ENCODE results near the gene HHAT. TPM values are rescaled to one million over a fixed set of nuclear protein-coding genes. Genes with fewer than 3 reads are reported as not detected.

HHAT gene
- total RNA-seq, 4 donors from 2014 or later: 2.2 to 11.6 (median 7.3) TPM

GRCh38 chr1:210691039-210691610 is 362.4 kb downstream of the HHAT start:
- in situ Hi-C loops (cut with MboI; ENCODE audit: low pct_ligation_motif_present in 1 of 4, low pct_unique_long_range_greater_than_20kb in 1 of 4, low sequenced_read_pairs in 3 of 4) (no loop called here), intact Hi-C loops (cut with DNase I; ENCODE audit: low total_unique reads) (no loop called here)
- DNase-seq: no peak
- Histone ChIP-seq H3K36me3 (no peaks in the 10 kb centered on the region), H3K27ac (no peak overlapping the region), H3K27me3 (no peaks in the 10 kb centered on the region), H3K9me3 (no peaks in the 10 kb centered on the region), H3K4me3 (no peak overlapping the region), H3K4me1 (no peaks in the 10 kb centered on the region)
- TF ChIP-seq POLR2A (IDR thresholded peaks at IDR 0.05) (no peak), EP300 (IDR thresholded peaks at IDR 0.05; ENCODE audit: low read depth) (no peak), POLR2AphosphoS5 (IDR thresholded peaks at IDR 0.05) (no peak)
- TF ChIP-seq, protein P1, sequence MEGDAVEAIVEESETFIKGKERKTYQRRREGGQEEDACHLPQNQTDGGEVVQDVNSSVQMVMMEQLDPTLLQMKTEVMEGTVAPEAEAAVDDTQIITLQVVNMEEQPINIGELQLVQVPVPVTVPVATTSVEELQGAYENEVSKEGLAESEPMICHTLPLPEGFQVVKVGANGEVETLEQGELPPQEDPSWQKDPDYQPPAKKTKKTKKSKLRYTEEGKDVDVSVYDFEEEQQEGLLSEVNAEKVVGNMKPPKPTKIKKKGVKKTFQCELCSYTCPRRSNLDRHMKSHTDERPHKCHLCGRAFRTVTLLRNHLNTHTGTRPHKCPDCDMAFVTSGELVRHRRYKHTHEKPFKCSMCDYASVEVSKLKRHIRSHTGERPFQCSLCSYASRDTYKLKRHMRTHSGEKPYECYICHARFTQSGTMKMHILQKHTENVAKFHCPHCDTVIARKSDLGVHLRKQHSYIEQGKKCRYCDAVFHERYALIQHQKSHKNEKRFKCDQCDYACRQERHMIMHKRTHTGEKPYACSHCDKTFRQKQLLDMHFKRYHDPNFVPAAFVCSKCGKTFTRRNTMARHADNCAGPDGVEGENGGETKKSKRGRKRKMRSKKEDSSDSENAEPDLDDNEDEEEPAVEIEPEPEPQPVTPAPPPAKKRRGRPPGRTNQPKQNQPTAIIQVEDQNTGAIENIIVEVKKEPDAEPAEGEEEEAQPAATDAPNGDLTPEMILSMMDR (IDR thresholded peaks at IDR 0.05): no peak
- 80 to 86% methylated on average over 1 to 6 of the region's 6 CpGs for WGBS, 2 donors (ENCODE audit: low coverage in 1 of 2)

GRCh38 chr1:210692796-210693195 is 364.1 kb downstream of the HHAT start:
- Histone ChIP-seq H3K27ac (no peak overlapping the region), H3K36me3 (no peaks in the 10 kb centered on the region), H3K4me3 (no peak overlapping the region), H3K27me3 (no peaks in the 10 kb centered on the region), H3K9me3 (no peaks in the 10 kb centered on the region), H3K4me1 (no peaks in the 10 kb centered on the region)
- WGBS, 2 donors (ENCODE audit: low coverage in 1 of 2): 51 to 73% methylated on average over 4 to 7 of the region's 7 CpGs
- intact Hi-C loops (cut with DNase I; ENCODE audit: low total_unique reads): no loop called here
- no peak for DNase-seq
- TF ChIP-seq, protein P1 (IDR thresholded peaks at IDR 0.05): no peak
- no peak for TF ChIP-seq POLR2AphosphoS5 (IDR thresholded peaks at IDR 0.05)
- TF ChIP-seq POLR2A (IDR thresholded peaks at IDR 0.05): no peak
- TF ChIP-seq EP300 (IDR thresholded peaks at IDR 0.05; ENCODE audit: low read depth): no peak
- in situ Hi-C loops (cut with MboI; ENCODE audit: low pct_ligation_motif_present in 1 of 4, low pct_unique_long_range_greater_than_20kb in 1 of 4, low sequenced_read_pairs in 3 of 4): no loop called here

GRCh38 chr1:210695026-210695425 is 366.3 kb downstream of the HHAT start:
- in situ Hi-C loops (cut with MboI; ENCODE audit: low pct_ligation_motif_present in 1 of 4, low pct_unique_long_range_greater_than_20kb in 1 of 4, low sequenced_read_pairs in 3 of 4): no loop called here
- H3K9me3 ChIP-seq: no peaks in the 10 kb centered on the region
- no peak for DNase-seq
- no peaks in the 10 kb centered on the region for H3K36me3 ChIP-seq
- no peaks in the 10 kb centered on the region for H3K27me3 ChIP-seq
- no peaks in the 10 kb centered on the region for H3K4me1 ChIP-seq
- TF ChIP-seq EP300 (IDR thresholded peaks at IDR 0.05; ENCODE audit: low read depth): no peak
- TF ChIP-seq POLR2A (IDR thresholded peaks at IDR 0.05): no peak
- TF ChIP-seq, protein P1 (IDR thresholded peaks at IDR 0.05): no peak
- TF ChIP-seq POLR2AphosphoS5 (IDR thresholded peaks at IDR 0.05): no peak
- 75% methylated on average over 1 of the region's 1 CpG; no CpG with 5 or more reads in 1 of the 2 donors for WGBS, 2 donors (ENCODE audit: low coverage in 1 of 2)
- H3K27ac ChIP-seq: no peak overlapping the region
- intact Hi-C loops (cut with DNase I; ENCODE audit: low total_unique reads): no loop called here
- no peak overlapping the region for H3K4me3 ChIP-seq

GRCh38 chr1:210696709-210697108 is 368.0 kb downstream of the HHAT start:
- in situ Hi-C loops (cut with MboI; ENCODE audit: low pct_ligation_motif_present in 1 of 4, low pct_unique_long_range_greater_than_20kb in 1 of 4, low sequenced_read_pairs in 3 of 4): no loop called here

More at GRCh38 chr1:210696709-210697108, 368.0 kb downstream of the HHAT start:
- no peaks in the 10 kb centered on the region for H3K27me3 ChIP-seq
- no peaks in the 10 kb centered on the region for H3K4me1 ChIP-seq
- no peaks in the 10 kb centered on the region for H3K9me3 ChIP-seq
- TF ChIP-seq, protein P1 (IDR thresholded peaks at IDR 0.05): no peak
- TF ChIP-seq EP300 (IDR thresholded peaks at IDR 0.05; ENCODE audit: low read depth): no peak
- no peaks in the 10 kb centered on the region for H3K36me3 ChIP-seq
- no peak overlapping the region for H3K27ac ChIP-seq
- intact Hi-C loops (cut with DNase I; ENCODE audit: low total_unique reads): loop anchor here (2.0 kb wide), 1 partner anchor 28 kb away; no protein-coding TSS in a partner anchor
- 61 to 63% methylated on average over 1 of the region's 1 CpG for WGBS, 2 donors (ENCODE audit: low coverage in 1 of 2)
- no peak for DNase-seq
- H3K4me3 ChIP-seq: no peak overlapping the region

Measured in transverse colon (tissue), 4 donors.